Ovary (tissue), 3 donors: ENCODE results near the gene GASK1A.
"Not testable (repeated sequence)": the region's sequence is repeated elsewhere in the genome, so short reads cannot be mapped to it uniquely, and the experiment has no call there.

Experiments
- CTCF ChIP-seq, 3 donors: fragments of 450-650 bp in 2 of 3; fragments of 200-600 bp in 1 of 3; IDR thresholded peaks; one replicate each; pipeline versions ENCODE4 v1.5.1 to v1.8.0; 2016 to 2022; ENCODE audit warnings: antibody characterized with exemption in 3 of 3, mild to moderate bottlenecking in 1 of 3
- POLR2A ChIP-seq: fragments of 450-650 bp; IDR thresholded peaks from one replicate; pipeline ENCODE4 v1.6.1; 2017; ENCODE audit warnings: antibody characterized with exemption, mild to moderate bottlenecking, moderate library complexity
- donor health status: DM: no; HTN: no; CAD: no.

GRCh38 chr3:43045079-43045478 lies 66.0 kb downstream of the GASK1A start:
- not testable (repeated sequence) for TF ChIP-seq CTCF (IDR thresholded peaks at IDR 0.05); POLR2A
